Activated T-cell treated with anti-CD3 and anti-CD28 coated beads for 24 hours (primary cell): Measurements from ENCODE around the gene WWOX.

Experiments used
- DNase-seq: peaks from one replicate; pipeline ENCODE4 v3.0.0-alpha.2; 2020; ENCODE audit warnings: low read depth

WWOX gene

DNA sequence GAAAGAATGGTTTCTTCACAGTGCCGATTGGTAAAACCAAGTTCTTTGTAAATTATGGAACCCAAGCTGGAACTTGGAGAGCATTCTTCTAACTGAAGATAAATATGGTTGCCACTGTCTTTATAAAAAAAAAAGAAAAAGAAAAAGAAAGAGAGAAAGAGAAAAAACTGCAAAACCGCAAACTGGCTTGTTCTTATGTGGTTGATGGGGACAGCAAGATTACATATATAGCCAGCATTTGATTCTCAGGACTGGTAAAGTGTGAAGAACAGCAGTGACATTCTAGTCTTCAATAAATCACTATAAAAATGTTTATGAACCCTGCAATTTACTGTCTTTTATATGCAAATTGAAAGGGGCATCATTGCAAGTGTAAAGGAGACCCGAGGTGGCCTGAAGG is 896.0 kb downstream of the WWOX start:
- DNase-seq = no peak

DNA sequence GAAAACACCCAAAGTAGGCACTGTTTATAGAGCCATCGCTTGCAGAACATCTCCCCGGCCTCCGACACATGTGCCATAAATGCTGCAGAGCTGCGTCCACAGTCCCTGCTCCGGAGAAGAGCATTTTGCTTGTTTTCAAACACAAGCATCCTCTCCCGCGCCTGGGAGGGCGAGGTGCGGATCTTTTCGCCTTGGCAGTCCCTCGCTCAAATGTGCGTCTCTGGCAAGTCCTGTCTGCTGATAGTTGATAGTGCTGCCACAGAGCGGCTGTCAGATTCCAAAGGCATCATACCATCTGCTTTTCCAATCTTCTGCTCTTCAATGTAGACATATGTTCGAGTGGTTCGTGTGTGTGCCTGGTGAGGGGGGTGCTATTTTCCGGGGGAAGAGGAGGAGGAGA is 897.3 kb downstream of the WWOX start:
- DNase-seq = no peak

DNA sequence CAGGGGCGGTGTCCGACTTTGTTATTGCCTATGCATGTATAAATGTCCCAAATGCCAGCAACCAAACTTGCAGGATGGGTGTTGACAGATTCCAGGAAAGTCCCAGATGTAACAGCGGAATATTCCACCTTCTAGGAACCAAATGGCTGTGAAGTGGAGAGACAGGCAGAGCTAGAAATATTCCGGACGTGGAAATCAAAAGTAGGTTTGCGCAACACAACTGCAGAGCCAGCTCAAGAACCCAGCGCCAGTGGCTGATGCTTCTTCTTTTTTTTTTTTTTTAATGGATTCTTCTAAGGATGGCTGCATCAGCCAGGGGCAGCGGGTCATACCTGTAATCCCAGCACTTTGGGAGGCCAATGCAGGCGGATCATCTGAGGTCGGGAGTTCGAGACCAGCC is 899.4 kb downstream of the WWOX start:
- no peak for DNase-seq

DNA sequence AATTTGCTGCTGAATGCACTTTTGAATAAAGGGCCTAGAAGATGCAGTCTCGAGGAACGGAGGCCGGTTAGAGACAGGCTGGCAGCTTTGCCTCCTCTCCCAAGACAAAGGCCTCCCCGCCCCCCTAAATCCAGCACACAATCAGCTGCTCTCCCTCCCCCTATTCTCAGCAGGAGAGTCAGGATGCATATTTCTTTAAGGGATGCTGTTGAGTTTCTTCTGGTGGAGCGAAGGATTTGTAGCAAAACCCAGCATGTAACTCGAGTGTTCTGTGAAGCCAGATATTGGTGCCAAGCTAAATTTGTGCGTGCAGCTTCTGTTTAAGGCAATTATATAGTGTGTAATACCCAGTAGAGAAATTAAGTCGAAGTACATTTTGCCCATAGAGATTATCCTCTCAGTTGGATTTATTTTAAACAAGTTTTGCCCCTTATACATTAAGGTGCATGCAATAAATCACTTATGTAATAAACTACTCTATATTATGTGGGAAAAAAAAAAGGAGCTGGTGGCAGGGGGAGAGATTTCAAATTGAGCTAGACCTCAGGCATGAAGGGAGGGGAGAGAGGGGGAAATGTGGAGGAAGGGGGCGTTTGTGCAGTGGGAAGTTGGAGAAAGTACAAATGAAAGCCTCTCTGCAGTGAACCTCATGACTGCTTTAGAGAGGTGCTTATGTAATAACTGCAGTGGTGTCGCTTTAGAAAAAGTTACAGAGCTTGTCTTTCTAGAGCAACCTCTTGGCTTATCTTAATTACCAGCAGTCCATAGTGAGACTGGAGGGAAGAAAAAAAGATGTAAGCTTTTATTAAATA is 901.9 kb downstream of the WWOX start:
- DNase-seq = no peak

DNA sequence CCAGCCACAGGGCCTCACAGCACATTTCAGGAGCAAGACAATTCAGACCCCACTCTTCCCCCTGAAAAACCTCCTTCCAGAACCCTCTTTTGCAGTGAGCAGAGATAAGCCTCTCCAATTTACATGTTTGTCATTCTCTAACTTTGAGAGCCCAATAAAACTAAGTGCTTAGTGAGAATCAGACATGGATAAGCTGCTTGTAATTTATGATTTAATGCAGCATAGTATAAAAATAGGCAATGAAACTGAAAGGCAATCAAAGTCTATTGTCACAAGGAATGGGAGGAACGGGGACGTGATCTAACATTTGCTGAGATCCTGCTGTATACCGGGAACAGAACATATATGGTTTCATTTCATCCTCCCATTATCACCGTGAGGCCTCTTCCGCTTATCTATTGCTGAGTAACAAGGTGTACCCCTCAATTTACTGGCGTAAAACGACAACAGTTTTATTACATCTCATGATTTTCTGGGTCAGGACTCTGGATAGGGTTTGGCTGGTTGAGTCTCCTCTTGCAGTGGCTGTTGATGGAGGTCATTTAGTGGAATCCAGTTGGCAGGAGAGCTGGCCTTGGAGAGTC is 903.7 kb downstream of the WWOX start:
- no peak for DNase-seq

DNA sequence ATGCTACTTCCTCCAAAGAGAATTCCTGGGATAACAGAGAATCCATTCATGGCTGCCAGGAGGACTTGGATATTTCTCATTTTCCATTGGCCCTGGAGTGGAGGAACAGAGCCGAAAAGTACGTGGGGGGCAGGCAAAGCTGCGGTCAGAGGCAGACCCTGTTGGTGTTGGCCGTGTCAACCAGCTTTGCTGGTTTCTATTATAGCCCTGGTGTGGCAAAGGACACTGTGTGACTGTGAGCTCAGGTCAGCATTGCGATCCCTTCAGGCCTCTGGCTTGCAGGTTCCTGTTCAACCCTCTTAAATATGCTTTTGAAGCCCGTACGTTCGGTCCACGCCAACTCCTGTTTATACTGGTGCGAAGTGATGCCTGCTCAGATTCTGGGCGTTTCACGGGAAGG is 904.9 kb downstream of the WWOX start:
- DNase-seq = no peak

DNA sequence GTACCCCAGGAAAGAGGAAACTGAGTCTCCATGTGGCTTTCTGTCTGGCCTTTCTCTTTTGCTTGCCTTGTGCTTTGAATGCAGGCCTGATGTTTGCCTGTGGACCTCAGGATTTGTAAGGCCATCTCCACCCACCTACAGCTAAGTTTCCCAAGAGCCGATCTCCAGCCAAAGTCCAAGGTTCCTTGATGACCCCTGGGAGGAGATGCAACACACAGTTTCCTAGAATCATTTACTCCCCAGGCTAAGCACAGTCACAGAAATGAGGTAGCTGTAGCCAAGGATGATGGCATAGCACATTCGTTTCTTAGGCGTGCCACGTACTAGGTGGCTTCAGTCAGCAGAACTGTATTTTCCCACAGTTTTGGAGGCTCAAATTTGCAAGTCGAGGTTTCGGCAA is 905.6 kb downstream of the WWOX start:
- no peak for DNase-seq

DNA sequence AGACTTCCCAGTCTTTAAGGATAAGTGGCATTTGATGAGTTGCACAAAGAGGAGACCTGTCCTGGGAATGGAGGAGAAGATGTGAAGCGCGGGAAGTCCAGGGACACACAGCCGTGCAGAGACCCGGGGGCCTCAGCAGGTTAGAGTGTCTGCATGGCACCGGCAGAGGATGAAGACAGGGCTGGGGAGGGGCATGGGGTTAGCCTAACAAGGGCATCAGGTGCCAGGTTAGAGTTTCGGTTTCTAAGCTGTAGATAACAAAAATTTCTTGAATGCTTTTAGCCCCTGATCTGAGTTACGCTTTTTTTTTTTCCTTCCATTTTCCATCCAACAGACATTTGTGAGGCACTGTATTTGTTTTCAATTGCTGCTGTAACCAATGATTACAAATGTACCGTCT is 906.8 kb downstream of the WWOX start:
- DNase-seq = no peak

DNA sequence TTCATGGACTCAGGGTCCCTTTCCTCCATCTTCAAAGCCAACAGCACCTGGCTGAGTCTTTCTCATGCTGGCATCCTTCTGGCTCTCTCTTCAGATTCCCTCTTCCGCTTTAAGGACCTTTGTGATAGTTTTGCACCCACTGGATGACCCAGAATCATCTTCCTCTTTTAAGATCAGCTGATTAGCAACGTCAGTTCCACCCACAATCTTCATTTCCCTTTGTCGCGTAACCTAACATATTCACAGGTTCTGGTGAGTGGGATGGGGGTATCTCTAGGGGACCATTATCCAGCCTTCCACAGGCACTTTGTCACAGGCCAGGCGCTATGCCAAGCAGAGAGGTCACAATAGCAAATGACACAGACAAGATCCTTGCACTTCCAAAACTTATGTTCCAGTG is 907.3 kb downstream of the WWOX start:
- no peak for DNase-seq

DNA sequence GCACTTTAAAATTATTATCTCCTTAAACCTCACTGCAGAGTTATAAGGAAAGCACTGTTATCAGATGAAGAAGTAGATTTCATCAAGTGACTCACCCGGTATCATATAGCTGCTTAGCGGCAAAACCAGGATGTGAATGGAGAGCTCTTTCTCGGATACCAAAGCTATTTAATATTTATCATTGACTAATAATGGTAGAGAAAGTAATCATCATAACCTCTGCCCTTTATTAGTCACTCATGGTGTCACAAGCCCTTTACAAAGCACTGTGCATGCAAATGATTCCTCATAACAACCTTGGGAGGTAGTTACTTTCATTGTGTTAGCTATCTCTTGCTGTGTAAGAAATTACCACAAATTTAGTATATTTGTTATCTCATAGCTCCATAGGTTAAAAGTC is 908.2 kb downstream of the WWOX start:
- DNase-seq = no peak

DNA sequence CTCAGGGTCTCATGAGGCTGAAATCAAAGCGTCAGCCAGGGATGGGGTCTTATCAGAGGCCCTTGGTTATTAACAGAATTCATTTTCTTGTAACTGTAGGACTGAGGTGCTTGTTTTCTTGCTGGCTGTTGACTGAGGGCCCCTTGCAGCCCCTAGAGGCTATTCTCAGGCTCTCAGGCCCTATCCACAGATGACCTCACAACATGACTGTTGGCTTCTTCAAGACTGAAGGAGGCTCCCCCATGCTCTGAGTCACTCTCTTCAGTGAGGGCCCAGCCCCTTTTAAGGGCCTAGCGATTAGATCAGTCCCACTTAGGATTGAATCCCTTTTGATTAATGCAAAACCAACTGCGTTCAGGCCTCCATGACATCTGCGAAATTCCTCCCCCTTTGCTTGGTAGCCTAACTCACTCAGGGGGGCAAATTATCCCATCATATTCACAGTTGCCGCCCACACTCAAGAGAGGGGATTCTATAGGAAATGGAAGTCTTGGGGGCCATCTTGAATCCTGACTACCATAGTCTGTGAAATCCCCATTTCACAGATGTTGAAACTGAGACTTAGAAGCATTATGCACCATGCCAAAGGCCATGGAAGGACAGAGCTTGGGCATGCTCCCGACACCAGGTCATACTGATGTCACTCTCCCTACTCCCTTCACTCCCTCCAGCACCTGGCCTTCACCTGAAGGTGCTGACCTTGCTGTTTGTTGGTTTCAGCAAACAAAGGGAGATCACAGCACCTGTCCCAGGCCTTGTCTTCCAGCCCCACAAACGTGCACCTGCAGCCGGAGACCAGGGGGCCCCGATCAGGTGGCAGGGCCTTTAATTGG is 908.8 kb downstream of the WWOX start:
- DNase-seq = no peak

DNA sequence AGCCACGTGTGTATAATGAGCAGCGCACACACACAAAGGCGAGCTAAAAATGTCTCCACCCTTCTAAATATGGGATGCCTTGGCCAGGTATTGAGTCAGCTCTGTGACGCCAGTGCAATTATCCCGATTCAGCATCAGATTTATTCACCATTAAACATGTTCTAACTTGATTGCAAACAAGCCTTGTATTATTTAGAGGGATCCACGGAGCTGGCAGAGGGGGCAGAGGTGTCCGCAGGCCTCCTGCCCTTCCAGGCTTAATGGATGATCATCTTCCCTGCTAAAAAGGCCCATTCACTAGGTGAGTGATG is 909.4 kb downstream of the WWOX start:
- no peak for DNase-seq

DNA sequence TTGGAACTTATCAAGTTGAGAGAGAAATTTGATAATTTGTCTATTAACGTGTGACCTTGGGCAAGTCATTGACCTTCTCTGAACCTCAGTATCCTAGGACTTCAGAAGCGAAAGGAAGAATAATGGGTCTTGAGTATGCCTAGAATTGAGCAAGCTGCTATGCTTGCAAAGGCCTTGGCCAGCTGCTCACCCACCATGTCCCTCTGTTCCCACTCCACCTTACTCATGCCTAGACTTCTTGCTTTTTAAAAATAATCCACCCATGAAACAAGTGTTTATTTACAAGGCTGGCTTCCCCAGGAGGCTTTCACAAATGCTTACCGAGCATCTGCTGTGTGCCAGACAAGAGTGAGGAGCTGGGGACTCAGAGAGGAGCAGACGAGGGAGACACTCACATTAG is 910.4 kb downstream of the WWOX start:
- DNase-seq = no peak

DNA sequence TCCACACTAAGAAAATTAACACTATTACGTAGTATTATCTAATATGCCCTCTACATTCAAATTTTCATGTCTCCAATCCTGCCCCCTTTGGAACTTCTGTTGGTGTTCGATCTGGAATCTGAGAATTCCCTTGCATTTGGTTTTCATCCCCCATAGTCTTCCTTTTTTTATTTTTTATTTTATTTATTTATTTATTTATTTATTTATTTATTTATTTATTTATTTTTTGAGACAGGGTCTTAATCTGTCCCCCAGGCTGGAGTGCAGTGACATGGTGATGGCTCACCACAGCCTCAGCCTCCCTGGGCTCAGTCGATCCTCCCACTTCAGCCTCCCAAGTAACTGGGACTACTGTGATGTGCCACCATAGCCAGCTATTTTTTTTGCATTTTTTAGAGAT is 911.8 kb downstream of the WWOX start:
- DNase-seq = no peak

DNA sequence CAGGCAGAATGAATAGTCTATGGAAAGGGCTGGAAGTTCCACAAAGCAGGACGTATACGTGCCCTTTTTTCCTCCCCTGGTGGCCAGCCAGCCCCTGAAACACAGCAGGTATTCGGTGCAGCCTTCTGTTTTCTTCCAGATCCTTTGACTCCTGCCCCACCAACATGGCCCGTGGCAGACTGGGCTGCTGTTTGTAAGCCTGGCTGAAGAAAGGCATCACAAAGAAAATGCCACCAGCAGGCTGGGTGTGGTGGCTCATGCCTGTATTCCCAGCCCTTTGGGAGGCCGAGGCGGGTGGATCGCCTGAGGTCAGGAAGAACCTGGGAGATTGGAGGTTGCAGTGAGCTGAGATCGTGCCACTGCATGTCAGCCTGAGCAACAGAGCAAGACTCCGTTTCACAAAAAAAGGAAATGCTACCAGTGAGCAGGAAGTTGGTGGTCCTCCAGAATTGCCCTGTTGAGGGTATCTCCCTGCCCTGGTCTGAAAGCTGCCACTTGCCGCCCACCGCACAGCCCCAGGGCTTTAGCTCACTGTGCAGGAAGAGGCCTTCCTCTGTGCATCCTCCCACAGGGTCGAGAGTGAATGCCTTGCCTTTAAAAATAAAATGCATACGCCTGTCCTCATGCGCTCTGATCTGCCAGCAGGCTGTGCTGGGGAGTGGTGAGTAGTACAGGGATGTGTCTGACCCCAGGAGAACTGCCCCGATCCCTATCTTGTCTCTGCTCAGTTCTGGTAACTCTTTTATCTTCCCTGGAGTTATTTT is 913.4 kb downstream of the WWOX start:
- DNase-seq = no peak

DNA sequence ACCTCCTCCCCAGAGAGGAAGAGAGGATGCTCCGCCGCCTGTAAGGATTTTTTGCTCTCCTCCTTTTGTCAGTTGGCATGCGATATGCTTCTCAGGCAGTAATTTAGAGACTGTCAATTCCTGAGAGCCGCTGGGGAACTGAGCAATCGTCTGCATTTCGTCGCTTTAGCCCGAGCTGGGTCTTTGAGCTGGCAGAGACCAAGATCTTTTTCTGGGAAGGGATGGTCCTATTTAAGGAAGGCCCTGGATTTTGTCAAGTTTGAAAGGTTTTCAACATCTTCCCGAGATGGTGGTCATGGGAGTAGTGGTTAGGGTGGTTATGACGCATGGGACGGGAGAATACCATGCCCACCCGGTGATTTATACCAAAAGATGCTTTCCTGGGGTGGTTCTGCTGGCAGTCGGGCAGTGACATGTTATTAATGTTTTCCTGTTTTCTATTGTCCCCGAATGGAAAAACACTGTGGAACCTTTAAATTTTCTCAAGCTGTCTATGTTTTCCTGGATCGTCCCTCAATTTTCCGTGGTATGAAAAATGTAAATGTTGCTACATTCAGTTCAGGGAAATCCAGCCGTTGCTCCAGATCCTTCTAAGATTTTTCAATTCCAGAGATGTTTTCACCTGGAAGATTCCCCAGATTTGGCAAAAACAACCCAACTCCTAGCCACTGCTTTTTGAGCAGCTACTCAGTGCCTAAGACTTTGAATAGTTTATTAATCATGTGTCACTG is 914.6 kb downstream of the WWOX start:
- no peak for DNase-seq

DNA sequence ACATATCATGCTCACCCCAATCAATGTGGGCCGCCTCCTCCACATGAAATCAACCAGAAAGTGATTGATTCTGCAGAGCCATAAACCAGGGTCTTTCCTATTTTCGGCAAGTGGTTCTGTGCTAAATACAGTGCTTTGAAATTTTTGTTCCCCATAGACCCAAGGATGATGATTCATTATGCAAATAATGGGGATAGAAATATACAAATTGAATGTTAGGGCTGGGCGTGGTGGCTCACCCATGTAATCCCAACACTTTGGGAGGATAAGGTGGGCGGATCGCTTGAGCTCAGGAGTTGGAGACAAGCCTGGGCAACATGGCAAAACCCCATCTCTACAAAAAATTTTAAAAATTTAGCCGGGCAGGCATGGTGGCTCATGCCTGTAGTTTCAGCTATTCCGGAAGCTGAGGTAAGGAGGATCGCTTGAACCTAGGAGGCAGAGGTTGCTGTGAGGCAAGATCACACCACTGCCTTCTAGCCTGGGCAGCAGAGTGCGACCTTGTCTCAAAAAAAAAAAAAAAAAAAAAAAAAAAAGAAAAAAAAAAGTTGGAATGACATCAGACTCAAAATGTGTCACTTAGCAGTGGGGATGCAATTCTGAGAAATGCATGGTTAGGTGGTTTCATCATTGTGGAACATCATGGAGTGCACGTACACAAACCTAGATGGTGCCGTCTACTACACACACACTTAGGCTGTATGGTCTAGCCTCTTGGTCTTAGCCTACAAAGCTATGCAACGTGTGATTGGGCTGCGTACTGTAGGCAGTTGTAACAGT is 919.4 kb downstream of the WWOX start:
- no peak for DNase-seq

DNA sequence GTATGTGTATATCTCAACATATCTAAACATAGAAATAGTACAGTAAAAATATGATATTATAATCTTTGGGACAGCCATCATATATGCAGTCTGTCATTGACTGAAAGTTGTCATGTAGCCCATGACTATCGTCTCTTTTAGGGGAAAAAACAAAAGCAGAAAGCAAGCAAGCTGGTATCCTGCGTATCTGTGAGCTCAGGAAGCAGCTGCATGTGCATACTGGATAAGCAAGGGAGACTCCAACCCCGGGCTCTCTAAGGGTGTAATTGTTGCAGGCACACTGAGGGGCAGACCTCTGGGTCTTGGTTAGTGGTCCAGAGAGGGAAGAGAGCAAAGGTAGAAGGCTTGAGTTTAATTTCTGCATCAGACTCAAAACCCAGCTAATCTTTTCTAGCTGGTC is 920.0 kb downstream of the WWOX start:
- DNase-seq = no peak

DNA sequence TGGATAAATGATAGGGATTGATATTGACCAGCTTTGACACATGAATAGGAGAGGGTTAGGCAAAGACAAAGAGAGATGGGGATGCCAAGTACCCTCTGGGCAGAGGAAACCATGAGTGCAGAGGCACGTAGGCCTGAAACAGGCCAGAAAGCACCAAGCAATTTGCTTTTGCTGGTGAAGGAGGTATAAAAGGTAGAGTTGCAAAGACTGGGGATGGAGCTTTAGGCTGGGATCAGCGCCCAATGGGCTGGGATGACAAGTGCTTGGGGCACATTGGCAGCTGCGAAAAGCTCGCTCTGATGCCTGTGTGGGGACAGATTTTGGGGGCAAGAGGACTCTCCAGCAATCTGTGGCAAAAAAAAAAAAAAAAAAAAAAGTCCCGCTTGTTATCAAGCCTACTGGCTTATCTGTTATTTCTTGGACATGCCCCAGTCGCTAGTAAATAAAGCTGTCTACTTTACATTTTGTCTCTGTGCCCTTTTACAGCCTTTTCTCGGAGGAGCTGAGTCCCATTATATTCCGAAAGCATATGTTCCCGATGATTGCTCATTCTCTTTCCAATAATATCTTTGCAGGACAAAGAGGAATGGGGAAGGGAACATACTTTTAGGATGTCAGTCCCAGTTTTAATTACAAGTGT is 922.7 kb downstream of the WWOX start:
- DNase-seq = no peak

DNA sequence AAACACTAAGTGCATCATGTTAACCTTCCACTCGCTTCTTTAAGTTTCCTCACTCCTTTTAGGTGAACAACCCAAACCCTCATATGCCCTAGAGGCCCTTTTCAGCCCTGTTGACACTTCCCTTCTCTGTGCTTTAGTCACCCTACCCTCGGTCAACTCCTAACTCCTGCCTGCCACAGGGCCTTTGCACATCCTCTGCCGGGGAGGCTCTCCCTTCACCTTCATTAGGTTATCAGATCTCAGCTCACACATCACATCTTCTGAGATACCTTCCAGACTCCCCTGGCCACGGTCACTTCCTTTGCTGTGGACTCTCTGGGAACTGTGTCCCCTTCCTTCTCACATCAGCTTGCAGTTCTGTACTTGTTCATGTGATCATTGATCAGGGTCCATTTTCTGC is 926.7 kb downstream of the WWOX start:
- no peak for DNase-seq

DNA sequence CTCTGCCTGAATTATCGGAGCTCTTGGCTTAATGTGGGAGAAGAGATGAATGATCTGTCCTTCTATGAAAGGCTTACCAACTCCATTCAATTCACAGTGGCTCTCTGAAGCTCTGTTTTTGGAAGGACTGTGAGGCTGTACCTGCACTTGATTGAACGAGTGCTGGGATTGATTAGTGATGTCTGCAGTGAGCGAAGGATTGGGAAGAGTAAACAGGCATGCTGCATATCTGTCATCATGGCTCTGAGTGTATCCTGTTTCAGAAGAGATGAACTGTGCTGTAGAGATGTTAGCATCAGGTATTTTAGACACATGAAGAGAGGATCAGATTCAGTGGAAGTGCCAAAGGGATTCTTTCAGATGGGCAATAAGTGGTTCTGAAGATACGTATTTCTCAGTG is 937.1 kb downstream of the WWOX start:
- no peak for DNase-seq
